GM18519 (cell line): Measurements from ENCODE around the gene FUT9.

Source experiments
- ATAC-seq: cut with Tn5 transposase; IDR thresholded peaks from one replicate; pipeline ENCODE4 v1.9.1; 2021; ENCODE audit warnings: mild to moderate bottlenecking, moderate library complexity; ENCODE audit not compliant: unreplicated experiment, low FRiP score

The FUT9 gene

GRCh38 chr6:96015518-96016333 lies at the start of gene FUT9:
FUT9 (plus strand) TSS chr6:96015974; CDS start chr6:96203156, 187,182 bp downstream.
- no peak for ATAC-seq

- no peak for ATAC-seq
Observed at GRCh38 chr6:95967594-95967993, 48.2 kb upstream of the FUT9 start.

GRCh38 chr6:95973976-95974375 lies 41.8 kb upstream of the FUT9 start:
- no peak for ATAC-seq

GRCh38 chr6:95978230-95978629 lies 37.5 kb upstream of the FUT9 start:
- ATAC-seq = no peak

- ATAC-seq = no peak
Observed at GRCh38 chr6:95991906-95992305, 23.9 kb upstream of the FUT9 start.

- no peak for ATAC-seq
Observed at GRCh38 chr6:95994151-95994550, 21.6 kb upstream of the FUT9 start.

- ATAC-seq = no peak
Observed at GRCh38 chr6:95998133-95998532, 17.6 kb upstream of the FUT9 start.

- no peak for ATAC-seq
Observed at GRCh38 chr6:96001891-96002575, 13.7 kb upstream of the FUT9 start.

- ATAC-seq = no peak
Observed at GRCh38 chr6:96002576-96002910, 13.2 kb upstream of the FUT9 start.

GRCh38 chr6:96002912-96003311 lies 12.9 kb upstream of the FUT9 start:
- ATAC-seq = no peak

GRCh38 chr6:96007663-96008062 lies 8.1 kb upstream of the FUT9 start:
- ATAC-seq = no peak

GRCh38 chr6:96013531-96013930 lies 2.2 kb upstream of the FUT9 start:
- ATAC-seq = no peak

GRCh38 chr6:96014846-96015517 lies 792 bp upstream of the FUT9 start:
- ATAC-seq = no peak

GRCh38 chr6:96016334-96017069 lies 728 bp downstream of the FUT9 start:
- ATAC-seq = no peak

- no peak for ATAC-seq
Observed at GRCh38 chr6:96017070-96017359, 1.2 kb downstream of the FUT9 start.

- ATAC-seq = no peak
Observed at GRCh38 chr6:96022225-96022624, 6.5 kb downstream of the FUT9 start.

GRCh38 chr6:96032661-96033060 lies 16.9 kb downstream of the FUT9 start:
- ATAC-seq = no peak

- no peak for ATAC-seq
Observed at GRCh38 chr6:96051555-96051954, 35.8 kb downstream of the FUT9 start.

GRCh38 chr6:96058082-96058481 lies 42.3 kb downstream of the FUT9 start:
- no peak for ATAC-seq

GRCh38 chr6:96059586-96059985 lies 43.8 kb downstream of the FUT9 start:
- no peak for ATAC-seq

GRCh38 chr6:96060249-96060648 lies 44.5 kb downstream of the FUT9 start:
- no peak for ATAC-seq
